ENCODE results near the gene ABCF2. TPM values are rescaled to one million over a fixed set of nuclear protein-coding genes. Genes with fewer than 3 reads are reported as not detected.

ABCF2 gene
- total RNA-seq (2014; rRNA removed) (55.5 and 75.0 TPM in 2 replicates), Bru-seq, nascent RNA (percentile 83 among the genes with signal in this experiment), BruChase-seq, experiment 1, labeled RNA remaining after a 6-hour chase (percentile 97 among the genes with signal in this experiment), BruChase-seq, experiment 2, labeled RNA remaining after a 2-hour chase (percentile 95 among the genes with signal in this experiment)
- long read RNA-seq, transcript ABCF2-201 (15 exons, 3,546 nt) = major isoform, 169 of 189 reads
- long read RNA-seq, partial matches to known transcripts = 19 of 189 reads
- long read RNA-seq, other reads (novel, unspliced or antisense) = 1 of 189 reads

GRCh38 chr7:151226875-151227782 lies at the start of gene ABCF2:
Gene ABCF2 (minus strand): TSS chr7:151227205. CDS start chr7:151226458, 747 bp downstream.
- Histone ChIP-seq H3K4me1 (ENCODE audit: insufficient read depth, low read length) (peaks cover 35% of the 10 kb centered on the region), H3K4me2 (ENCODE audit: low read length) (peak within 1 kb of the TSS; percentile 97), H3K9me3 (ENCODE audit: low read length) (no peaks in the 10 kb centered on the region), H3K27ac (ENCODE audit: low read length) (peak within 1 kb of the TSS; percentile 43), H3F3A (ENCODE audit: low read length, unreplicated experiment) (no peaks in the 10 kb centered on the region), H3K79me2 (ENCODE audit: low read length) (peaks cover 28% of the 10 kb centered on the region), H4K20me1 (ENCODE audit: low read length) (no peaks in the 10 kb centered on the region), H2AFZ (ENCODE audit: low read length) (peak within 1 kb of the TSS; percentile 94), H3K9ac (ENCODE audit: low read length) (peak within 1 kb of the TSS; percentile 94), H3K4me3 (ENCODE audit: low read length) (peak within 1 kb of the TSS; percentile 92), H3K27me3 (ENCODE audit: low read length) (no peaks in the 10 kb centered on the region), H3K9me2 (replicated peaks; ENCODE audit: low read length) (no peaks in the 10 kb centered on the region), H3K36me3 (ENCODE audit: low read depth, low read length) (peaks cover 29% of the 10 kb centered on the region)
- no peak for TF ChIP-seq EZH2 (IDR thresholded peaks at IDR 0.05; ENCODE audit: low read length, unreplicated experiment)
- TF ChIP-seq EZH2phosphoT487 (IDR thresholded peaks at IDR 0.05; ENCODE audit: borderline replicate concordance, low read length) = no peak
- no peak for TF ChIP-seq CTCF (conservative IDR thresholded peaks at IDR 0.05; ENCODE audit: low read depth, low read length)
- ChIA-PET CTCF (interaction anchor here (0.5 to 0.8 kb wide), 7 partner anchors 14 to 1942 kb away, joined by 3 to 10 read pairs (median 3); no protein-coding TSS in a partner anchor), POLR2A (ENCODE audit: unreplicated experiment) (interaction anchor here (0.6 to 0.9 kb wide), 3 partner anchors 19 to 98 kb away, joined by 3 to 6 read pairs (median 4); no protein-coding TSS in a partner anchor)
- BruUV-seq (replicated peaks) = no TSS peak
- ATAC-seq (peak; percentile 98), DNase-seq (peak; percentile 98)
- intact Hi-C loops (cut with micrococcal nuclease) = no loop called here

GRCh38 chr7:151275813-151276577 lies 49.0 kb upstream of the ABCF2 start:
- Histone ChIP-seq H3K27me3 (ENCODE audit: low read length) (no peaks in the 10 kb centered on the region), H3K4me3 (ENCODE audit: low read length) (0 out of 2 replicates have a peak overlapping the region, but pooled peaks have one; percentile 24), H2AFZ (ENCODE audit: low read length) (no peak overlapping the region), H3K9me3 (ENCODE audit: low read length) (no peaks in the 10 kb centered on the region), H3K9ac (ENCODE audit: low read length) (no peak overlapping the region), H3K79me2 (ENCODE audit: low read length) (no peaks in the 10 kb centered on the region), H3K27ac (ENCODE audit: low read length) (no peak overlapping the region), H3K4me1 (ENCODE audit: insufficient read depth, low read length) (no peaks in the 10 kb centered on the region; the same call in 1 of the 2 replicates), H3F3A (ENCODE audit: low read length, unreplicated experiment) (no peaks in the 10 kb centered on the region), H4K20me1 (ENCODE audit: low read length) (no peaks in the 10 kb centered on the region), H3K4me2 (ENCODE audit: low read length) (peak overlapping the region; percentile 44; the same call in 1 of the 2 replicates), H3K9me2 (replicated peaks; ENCODE audit: low read length) (no peaks in the 10 kb centered on the region), H3K36me3 (ENCODE audit: low read depth, low read length) (no peaks in the 10 kb centered on the region)
- ATAC-seq (no peak; the same call in 1 of the 2 replicates), DNase-seq (no peak)
- intact Hi-C loops (cut with micrococcal nuclease) = no loop called here
- CTCF ChIA-PET = no interaction called here
- TF ChIP-seq EZH2phosphoT487 (IDR thresholded peaks at IDR 0.05; ENCODE audit: borderline replicate concordance, low read length) (no peak), EZH2 (IDR thresholded peaks at IDR 0.05; ENCODE audit: low read length, unreplicated experiment) (no peak), CTCF (conservative IDR thresholded peaks at IDR 0.05; ENCODE audit: low read depth, low read length) (no peak)
- POLR2A ChIA-PET (ENCODE audit: unreplicated experiment) = no interaction called here
- BruUV-seq (replicated peaks) = no TSS peak

Measured in PC-3 (cell line).